IMR-90 (cell line): ENCODE results near the gene ANKDD1B. TPM values are rescaled to one million over a fixed set of nuclear protein-coding genes. Genes with fewer than 3 reads are reported as not detected.
A peak's percentile ranks its signal among the peaks of the same experiment; 100 is the strongest.

Experiments
- ATAC-seq: fragments of 200-7000 bp; cut with Tn5 transposase; 2 replicates; pipeline ENCODE4 v1.9.1; 2020; ENCODE audit warnings: low read depth, mild to moderate bottlenecking, moderate library complexity
- BruUV-seq: library from RNA; stranded (reverse); fragments of 400-500 nt; replicated peaks from 2 replicates; lab custom pipeline; 2021; lab: Mats Ljungman, UMichigan
- CTCF ChIA-PET: fragments of 300-600 bp; formaldehyde crosslinking; extraction: SDS; loops from one replicate; lab custom pipeline; 2021; ENCODE audit warnings: antibody characterized with exemption; lab: Yijun Ruan, JAX
- POLR2A ChIA-PET: fragments of 300-600 bp; sonication (Branson Sonifier 250); formaldehyde crosslinking; loops from one replicate; lab custom pipeline; 2022; ENCODE audit warnings: antibody characterized with exemption; ENCODE audit not compliant: unreplicated experiment; lab: Charles Lee
- DNase-seq: peaks from one replicate; pipeline ENCODE4 v3.0.0; 2013
- H2AFZ ChIP-seq: replicated peaks from 2 replicates; pipeline ENCODE3; 2013; ENCODE audit warnings: low read length, mild to moderate bottlenecking; ENCODE audit not compliant: poor library complexity
- H2AK5ac ChIP-seq: 2 replicates; pipeline ENCODE4 v1.6.1; 2013; ENCODE audit warnings: low read depth, low read length, inconsistent platforms
- H2AK9ac ChIP-seq: replicated peaks from 2 replicates; pipeline ENCODE3; 2013; ENCODE audit warnings: mild to moderate bottlenecking, low read depth, low read length, moderate library complexity; ENCODE audit not compliant: poor library complexity
- H2BK120ac ChIP-seq: 2 replicates; pipeline ENCODE4 v1.6.1; 2013; ENCODE audit warnings: low read depth, low read length, inconsistent platforms
- H2BK15ac ChIP-seq: 3 replicates; pipeline ENCODE4 v1.6.1; 2013; ENCODE audit warnings: low read depth, low read length, inconsistent platforms
- H2BK20ac ChIP-seq: 2 replicates; pipeline ENCODE4 v1.6.1; 2013; ENCODE audit warnings: low read depth, mild to moderate bottlenecking, inconsistent platforms, low read length, moderate library complexity
- H2BK5ac ChIP-seq: 2 replicates; pipeline ENCODE4 v1.6.1; 2013; ENCODE audit warnings: mild to moderate bottlenecking, low read depth, low read length, inconsistent platforms; ENCODE audit not compliant: poor library complexity, severe bottlenecking
- H3K14ac ChIP-seq: replicated peaks from 2 replicates; pipeline ENCODE4 v1.6.1; 2013; ENCODE audit warnings: low read depth, low read length, inconsistent platforms
- H3K18ac ChIP-seq: 2 replicates; pipeline ENCODE4 v1.6.1; 2013; ENCODE audit warnings: low read depth, low read length, control low read depth
- H3K23ac ChIP-seq: 2 replicates; pipeline ENCODE4 v1.6.1; 2013; ENCODE audit warnings: low read depth, low read length, inconsistent platforms
- H3K27ac ChIP-seq: 2 replicates; pipeline ENCODE4 v1.5.1; 2013; ENCODE audit warnings: mild to moderate bottlenecking, control low read depth, low read length; ENCODE audit not compliant: insufficient read depth
- H3K27me3 ChIP-seq: 2 replicates; pipeline ENCODE4 v1.6.1; 2013; ENCODE audit warnings: low read length; ENCODE audit not compliant: control insufficient read depth, insufficient read depth
- H3K36me3 ChIP-seq: 2 replicates; pipeline ENCODE4 v1.6.1; 2013; ENCODE audit warnings: low read length, mixed read lengths; ENCODE audit not compliant: control insufficient read depth, insufficient read depth
- H3K4ac ChIP-seq: 2 replicates; pipeline ENCODE4 v1.6.1; 2013; ENCODE audit warnings: low read depth, low read length, inconsistent platforms
- H3K4me1 ChIP-seq: 2 replicates; pipeline ENCODE4 v1.6.1; 2013; ENCODE audit warnings: low read length, mixed read lengths; ENCODE audit not compliant: control insufficient read depth, insufficient read depth
- H3K4me2 ChIP-seq: 2 replicates; pipeline ENCODE4 v1.6.1; 2013; ENCODE audit warnings: low read depth, mild to moderate bottlenecking, control low read depth, low read length, moderate library complexity
- H3K4me3 ChIP-seq: 2 replicates; pipeline ENCODE4 v1.5.1; 2013; ENCODE audit warnings: low read depth, mild to moderate bottlenecking, control low read depth, low read length, moderate library complexity; ENCODE audit not compliant: insufficient read depth
- H3K56ac ChIP-seq: 2 replicates; pipeline ENCODE4 v1.6.1; 2013; ENCODE audit warnings: low read length, inconsistent platforms; ENCODE audit not compliant: insufficient read depth; ENCODE audit errors: extremely low read depth
- H3K79me1 ChIP-seq, 2 experiments: 2 replicates each; pipeline ENCODE4 v1.6.1; 2013; ENCODE audit warnings: low read length in 2 of 2, inconsistent platforms in 1 of 2, low read depth in 1 of 2
- H3K9ac ChIP-seq: 2 replicates; pipeline ENCODE4 v1.6.1; 2013; ENCODE audit warnings: low read depth, low read length, control low read depth
- H3K9me1 ChIP-seq: 2 replicates; pipeline ENCODE4 v1.6.1; 2013; ENCODE audit warnings: low read length, inconsistent platforms; ENCODE audit not compliant: insufficient read depth
- H3K9me3 ChIP-seq: 2 replicates; pipeline ENCODE4 v1.6.1; 2013; ENCODE audit warnings: low read length; ENCODE audit not compliant: control insufficient read depth, insufficient read depth
- H4K20me1 ChIP-seq: 2 replicates; pipeline ENCODE4 v1.6.1; 2013; ENCODE audit warnings: low read length, inconsistent platforms; ENCODE audit not compliant: insufficient read depth
- H4K5ac ChIP-seq: 2 replicates; pipeline ENCODE4 v1.6.1; 2013; ENCODE audit warnings: mild to moderate bottlenecking, low read depth, low read length, control low read depth
- H4K8ac ChIP-seq, 2 experiments: 2 replicates each; pipeline ENCODE4 v1.6.1; 2013; ENCODE audit warnings: low read depth in 2 of 2, low read length in 2 of 2, control low read depth in 1 of 2, inconsistent platforms in 1 of 2
- H4K91ac ChIP-seq: 2 replicates; pipeline ENCODE4 v1.6.1; 2013; ENCODE audit warnings: low read depth, low read length, inconsistent platforms; ENCODE audit not compliant: insufficient read depth
- CEBPB ChIP-seq: IDR thresholded peaks from 2 replicates; pipeline ENCODE4 v1.6.1; 2012; ENCODE audit warnings: low read depth, low read length, improper control_type of control experiment
- CHD1 ChIP-seq: IDR thresholded peaks from 2 replicates; pipeline ENCODE4 v1.6.1; 2012; ENCODE audit warnings: low read depth, low read length, improper control_type of control experiment
- FOS ChIP-seq: fragments of 150-350 bp; IDR thresholded peaks from 2 replicates; pipeline ENCODE4 v1.6.1; 2016; ENCODE audit warnings: low read depth, low read length
- MXI1 ChIP-seq: IDR thresholded peaks from 2 replicates; pipeline ENCODE4 v1.6.1; 2012; ENCODE audit warnings: low read depth, mild to moderate bottlenecking, low read length, moderate library complexity, borderline replicate concordance
- NFE2L2 ChIP-seq: fragments of 150-350 bp; IDR thresholded peaks from 2 replicates; pipeline ENCODE4 v1.6.1; 2016; ENCODE audit warnings: low read depth, mild to moderate bottlenecking, low read length
- SMC3 ChIP-seq: fragments of 150-350 bp; IDR thresholded peaks from 2 replicates; pipeline ENCODE4 v1.6.1; 2016; ENCODE audit warnings: low read depth, mild to moderate bottlenecking, antibody characterized with exemption, low read length, moderate library complexity
- WGBS, 2 experiments: methylation state at CpG; one replicate each; pipeline versions ENCODE4 v1.1.5 to v1.1.7; 2013; ENCODE audit warnings: missing lambda C conversion rate in 2 of 2; ENCODE audit not compliant: insufficient read length in 1 of 2; ENCODE audit errors: extremely low coverage in 2 of 2; 5-methylcytosine and 5-hydroxymethylcytosine counted together
- dilution Hi-C: fragments of 300-500 bp; cut with HindIII; formaldehyde crosslinking; loops from one replicate; pipeline ENCODE4 v1.14.3; 2018; ENCODE audit warnings: low sequenced_read_pairs; ENCODE audit not compliant: unreplicated experiment
- in situ Hi-C: fragments of 300-500 bp; cut with MboI; formaldehyde crosslinking; loops from 3 replicates; pipeline ENCODE4 v1.14.3; 2019; ENCODE audit warnings: low sequenced_read_pairs, inconsistent platforms, mixed read lengths
- intact Hi-C: fragments of 100-400 bp; cut with micrococcal nuclease; formaldehyde crosslinking; loops from 2 replicates; pipeline ENCODE4 v1.10.0; 2022
- polyA plus RNA-seq, 3 experiments: library from polyadenylated mRNA; depleted of rRNA; stranded (reverse); fragments of >200 nt; gene quantifications; 2 replicates each; pipeline ENCODE4 v1.2.3, GENCODE V29; 2012; ENCODE audit warnings: low replicate concordance in 1 of 3
- total RNA-seq: library from RNA; depleted of rRNA; stranded (reverse); fragments of >200 nt; gene quantifications from 2 replicates; pipeline ENCODE4 v1.2.3, GENCODE V29; 2012
- TF ChIP-seq, protein P1 (sequence below): fragments of 150-350 bp; IDR thresholded peaks from 2 replicates; pipeline ENCODE4 v1.6.1; 2017; ENCODE audit warnings: mild to moderate bottlenecking, antibody characterized with exemption, low read length, low read depth
- TF ChIP-seq, protein P2 (sequence below): fragments of 150-350 bp; IDR thresholded peaks from 2 replicates; pipeline ENCODE4 v1.6.1; 2016; ENCODE audit warnings: low read depth, mild to moderate bottlenecking, low read length, moderate library complexity, borderline replicate concordance
- TF ChIP-seq, protein P3 (sequence below): conservative IDR thresholded peaks from 2 replicates; pipeline ENCODE4 v1.5.1; 2012; ENCODE audit warnings: mild to moderate bottlenecking, low read depth, low read length, improper control_type of control experiment

The ANKDD1B gene
- total and polyA plus RNA-seq, 2 of the 4 experiments (the other 2 are of a cell fraction) = 0.24 TPM; not detected in 1

DNA sequence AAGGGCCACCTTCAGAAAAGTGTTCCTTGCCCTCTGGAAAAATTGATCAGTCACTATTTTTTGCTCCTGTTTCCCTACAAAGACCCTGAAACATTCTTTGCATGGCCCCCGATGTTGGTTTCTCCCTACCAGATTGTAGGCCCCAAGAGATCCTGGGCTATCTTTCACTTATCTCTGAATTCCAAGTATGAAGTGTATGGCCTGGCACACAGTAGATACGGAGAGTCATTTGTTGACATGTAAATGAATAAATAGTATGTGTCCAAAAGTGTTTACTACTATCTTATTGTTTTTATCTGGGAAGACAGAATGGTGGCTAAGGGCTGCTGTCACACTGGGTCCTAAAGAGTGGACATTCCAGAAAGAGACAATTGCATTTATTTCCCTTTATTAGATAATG, 7.4 kb upstream of the ANKDD1B start:
- H3K9me1 ChIP-seq = 0 out of 2 replicates have a peak, but pooled peaks cover 6% of the 10 kb centered on the region
- peak overlapping the region; percentile 14; the same call in 1 of the 2 replicates for H4K91ac ChIP-seq
- H4K20me1 ChIP-seq = no peaks in the 10 kb centered on the region
- H3K4ac ChIP-seq = peak overlapping the region; percentile 80
- intact Hi-C loops (loop anchor here (5.0 to 10.0 kb wide), 2 partner anchors 78 to 369 kb away; partner anchors contain the start of gene ANKRD31), dilution Hi-C loops (no loop called here), in situ Hi-C loops (no loop called here)
- peak overlapping the region; percentile 66 for H3K4me2 ChIP-seq
- ChIA-PET POLR2A (interaction anchor here (0.5 to 0.6 kb wide), 2 partner anchors 1285 to 1650 kb away, joined by 3 read pairs; no protein-coding TSS in a partner anchor), CTCF (no interaction called here)
- no CpG with 5 or more reads among the region's 2 CpGs for WGBS, 2 experiments
- no peaks in the 10 kb centered on the region for H3K9me3 ChIP-seq
- H2AK9ac ChIP-seq = no peak overlapping the region
- H3K23ac ChIP-seq = peak overlapping the region; percentile 22; the same call in 1 of the 2 replicates
- H3K9ac ChIP-seq = no peak overlapping the region
- H3K79me1 ChIP-seq = peaks cover 4 to 14% of the 10 kb centered on the region in 2 experiments; a peak in 2 of 4 replicates
- no peak overlapping the region for H2AFZ ChIP-seq
- peak overlapping the region; percentile 82; the same call in 1 of the 2 replicates for H4K5ac ChIP-seq
- peak overlapping the region; percentile 51 for H2BK120ac ChIP-seq
- no peak overlapping the region for H3K56ac ChIP-seq
- no peak overlapping the region for H3K4me3 ChIP-seq
- H2AK5ac ChIP-seq = no peak overlapping the region
- ATAC-seq = no peak
- 0 out of 3 replicates have a peak overlapping the region, but pooled peaks have one; percentile 2 for H2BK15ac ChIP-seq
- H3K27ac ChIP-seq = no peak overlapping the region
- H3K14ac ChIP-seq = peak overlapping the region; percentile 68
- no peaks in the 10 kb centered on the region for H3K36me3 ChIP-seq
- H4K8ac ChIP-seq = peak overlapping the region in 1 of 2 experiments; percentile 41; a peak in 1 of 4 replicates
- no peaks in the 10 kb centered on the region for H3K27me3 ChIP-seq
- no TSS peak for BruUV-seq
- H3K18ac ChIP-seq = peak overlapping the region; percentile 88; the same call in 1 of the 2 replicates
- no peak for DNase-seq
- TF ChIP-seq SMC3 (no peak), MXI1 (no peak), FOS (no peak), NFE2L2 (no peak), CEBPB (no peak), CHD1 (no peak)
- TF ChIP-seq, protein P1, sequence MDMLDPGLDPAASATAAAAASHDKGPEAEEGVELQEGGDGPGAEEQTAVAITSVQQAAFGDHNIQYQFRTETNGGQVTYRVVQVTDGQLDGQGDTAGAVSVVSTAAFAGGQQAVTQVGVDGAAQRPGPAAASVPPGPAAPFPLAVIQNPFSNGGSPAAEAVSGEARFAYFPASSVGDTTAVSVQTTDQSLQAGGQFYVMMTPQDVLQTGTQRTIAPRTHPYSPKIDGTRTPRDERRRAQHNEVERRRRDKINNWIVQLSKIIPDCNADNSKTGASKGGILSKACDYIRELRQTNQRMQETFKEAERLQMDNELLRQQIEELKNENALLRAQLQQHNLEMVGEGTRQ = no peak
- TF ChIP-seq, protein P2, sequence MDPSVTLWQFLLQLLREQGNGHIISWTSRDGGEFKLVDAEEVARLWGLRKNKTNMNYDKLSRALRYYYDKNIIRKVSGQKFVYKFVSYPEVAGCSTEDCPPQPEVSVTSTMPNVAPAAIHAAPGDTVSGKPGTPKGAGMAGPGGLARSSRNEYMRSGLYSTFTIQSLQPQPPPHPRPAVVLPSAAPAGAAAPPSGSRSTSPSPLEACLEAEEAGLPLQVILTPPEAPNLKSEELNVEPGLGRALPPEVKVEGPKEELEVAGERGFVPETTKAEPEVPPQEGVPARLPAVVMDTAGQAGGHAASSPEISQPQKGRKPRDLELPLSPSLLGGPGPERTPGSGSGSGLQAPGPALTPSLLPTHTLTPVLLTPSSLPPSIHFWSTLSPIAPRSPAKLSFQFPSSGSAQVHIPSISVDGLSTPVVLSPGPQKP = no peak
- TF ChIP-seq, protein P3, sequence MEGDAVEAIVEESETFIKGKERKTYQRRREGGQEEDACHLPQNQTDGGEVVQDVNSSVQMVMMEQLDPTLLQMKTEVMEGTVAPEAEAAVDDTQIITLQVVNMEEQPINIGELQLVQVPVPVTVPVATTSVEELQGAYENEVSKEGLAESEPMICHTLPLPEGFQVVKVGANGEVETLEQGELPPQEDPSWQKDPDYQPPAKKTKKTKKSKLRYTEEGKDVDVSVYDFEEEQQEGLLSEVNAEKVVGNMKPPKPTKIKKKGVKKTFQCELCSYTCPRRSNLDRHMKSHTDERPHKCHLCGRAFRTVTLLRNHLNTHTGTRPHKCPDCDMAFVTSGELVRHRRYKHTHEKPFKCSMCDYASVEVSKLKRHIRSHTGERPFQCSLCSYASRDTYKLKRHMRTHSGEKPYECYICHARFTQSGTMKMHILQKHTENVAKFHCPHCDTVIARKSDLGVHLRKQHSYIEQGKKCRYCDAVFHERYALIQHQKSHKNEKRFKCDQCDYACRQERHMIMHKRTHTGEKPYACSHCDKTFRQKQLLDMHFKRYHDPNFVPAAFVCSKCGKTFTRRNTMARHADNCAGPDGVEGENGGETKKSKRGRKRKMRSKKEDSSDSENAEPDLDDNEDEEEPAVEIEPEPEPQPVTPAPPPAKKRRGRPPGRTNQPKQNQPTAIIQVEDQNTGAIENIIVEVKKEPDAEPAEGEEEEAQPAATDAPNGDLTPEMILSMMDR = no peak
- peak overlapping the region; percentile 75; the same call in 1 of the 2 replicates for H2BK20ac ChIP-seq
- H3K4me1 ChIP-seq = peaks cover 13% of the 10 kb centered on the region
- H2BK5ac ChIP-seq = peak overlapping the region; percentile 70
